CD8-positive, alpha-beta memory T cell (primary cell): ENCODE results near the gene SLC6A16. TPM values are rescaled to one million over a fixed set of nuclear protein-coding genes. Genes with fewer than 3 reads are reported as not detected.
"Not testable (repeated sequence)": the region's sequence is repeated elsewhere in the genome, so short reads cannot be mapped to it uniquely, and the experiment has no call there.

Experiments
- CTCF ChIA-PET: fragments of 350-600 bp; sonication (Branson Sonifier 250); formaldehyde crosslinking; loops from one replicate; lab custom pipeline; 2021; ENCODE audit warnings: antibody characterized with exemption; lab: Charles Lee
- POLR2A ChIA-PET: fragments of 350-600 bp; sonication (Branson Sonifier 250); formaldehyde crosslinking; loops from one replicate; lab custom pipeline; 2021; ENCODE audit warnings: antibody characterized with exemption; lab: Charles Lee
- DNase-seq, 5 donors: peaks; one replicate each; pipeline versions ENCODE4 v3.0.0 to v3.0.0-alpha.2; 2020 to 2022; ENCODE audit warnings: mixed read lengths in 1 of 5
- H3K27ac ChIP-seq: one replicate; pipeline ENCODE4 v1.7.0; 2013; ENCODE audit warnings: low read depth, mild to moderate bottlenecking, low read length, moderate library complexity
- H3K27me3 ChIP-seq: 2 replicates; pipeline ENCODE4 v1.7.0; 2013; ENCODE audit warnings: low read length, mild to moderate bottlenecking; ENCODE audit not compliant: insufficient read depth, poor library complexity, severe bottlenecking
- H3K36me3 ChIP-seq: 2 replicates; pipeline ENCODE4 v1.7.0; 2013; ENCODE audit warnings: mild to moderate bottlenecking, low read length, moderate library complexity; ENCODE audit not compliant: insufficient read depth
- H3K4me1 ChIP-seq: 2 replicates; pipeline ENCODE4 v1.7.0; 2013; ENCODE audit warnings: mild to moderate bottlenecking, low read length, moderate library complexity; ENCODE audit not compliant: insufficient read depth
- H3K4me3 ChIP-seq: 2 replicates; pipeline ENCODE4 v1.7.0; 2013; ENCODE audit warnings: mild to moderate bottlenecking, low read length
- H3K9me3 ChIP-seq: 2 replicates; pipeline ENCODE4 v1.7.0; 2013; ENCODE audit warnings: mild to moderate bottlenecking, low read length
- H3K27ac Mint-ChIP-seq, 8 donors: one replicate each; pipeline ENCODE4 v1.8.0; 2020 to 2021; ENCODE audit warnings: mixed read lengths in 8 of 8, mild to moderate bottlenecking in 6 of 8, inconsistent platforms in 3 of 8, moderate library complexity in 3 of 8
- H3K27me3 Mint-ChIP-seq, 2 donors: one replicate each; pipeline ENCODE4 v1.8.0; 2020 to 2021; ENCODE audit warnings: mixed read lengths in 2 of 2, mild to moderate bottlenecking in 1 of 2, moderate library complexity in 1 of 2
- H3K36me3 Mint-ChIP-seq, 3 donors: one replicate each; pipeline ENCODE4 v1.8.0; 2020 to 2021; ENCODE audit warnings: mixed read lengths in 3 of 3, inconsistent platforms in 1 of 3, mild to moderate bottlenecking in 1 of 3
- H3K4me1 Mint-ChIP-seq, 3 donors: one replicate each; pipeline ENCODE4 v1.8.0; 2020 to 2021; ENCODE audit warnings: mixed read lengths in 3 of 3, inconsistent platforms in 1 of 3, mild to moderate bottlenecking in 1 of 3
- H3K4me3 Mint-ChIP-seq, 7 donors: one replicate each; pipeline ENCODE4 v1.8.0; 2020 to 2021; ENCODE audit warnings: mixed read lengths in 7 of 7, mild to moderate bottlenecking in 6 of 7, moderate library complexity in 4 of 7, inconsistent platforms in 2 of 7
- H3K9me3 Mint-ChIP-seq, 5 donors: one replicate each; pipeline ENCODE4 v1.8.0; 2020 to 2022; ENCODE audit warnings: mixed read lengths in 5 of 5, mild to moderate bottlenecking in 3 of 5, moderate library complexity in 2 of 5, inconsistent platforms in 1 of 5
- polyA plus RNA-seq: library from polyadenylated mRNA; unstranded; fragments of 300-500 nt; fragmentation: Illumina TruSeq; gene quantifications from one replicate; pipeline ENCODE4 v1.2.3, GENCODE V29; 2021
- total RNA-seq, 2 experiments: library from RNA; stranded (reverse); gene quantifications; one replicate each; pipeline ENCODE4 v1.2.3, GENCODE V29; 2021

SLC6A16 gene
- total and polyA plus RNA-seq, 3 experiments from 2014 or later = 1.1 to 1.7 (median 1.2) TPM

GRCh38 chr19:49295208-49295880 lies 29.6 kb downstream of the SLC6A16 start:
- Mint-ChIP-seq H3K27ac (no peak overlapping the region), H3K27me3 (no peaks in the 10 kb centered on the region), H3K36me3 (peaks cover 0 to 2% (median 0%) of the 10 kb centered on the region in 3 donors), H3K9me3 (no peaks in the 10 kb centered on the region), H3K4me3 (no peak overlapping the region), H3K4me1 (peaks cover 1 to 2% (median 2%) of the 10 kb centered on the region in 3 donors)
- no peaks in the 10 kb centered on the region for H3K4me1 ChIP-seq
- no peak overlapping the region for H3K27ac ChIP-seq
- H3K9me3 ChIP-seq = no peaks in the 10 kb centered on the region
- H3K36me3 ChIP-seq = no peaks in the 10 kb centered on the region
- H3K4me3 ChIP-seq = no peak overlapping the region
- no peak for DNase-seq
- ChIA-PET POLR2A (no interaction called here), CTCF (interaction anchor here (1.6 kb wide), 1 partner anchor 22 kb away, joined by 3 read pairs; no protein-coding TSS in a partner anchor)
- H3K27me3 ChIP-seq = no peaks in the 10 kb centered on the region

- no peak for DNase-seq
- H3K9me3 Mint-ChIP-seq = no peaks in the 10 kb centered on the region
- Histone ChIP-seq H3K27ac (no peak overlapping the region), H3K36me3 (no peaks in the 10 kb centered on the region), H3K27me3 (no peaks in the 10 kb centered on the region), H3K9me3 (no peaks in the 10 kb centered on the region), H3K4me1 (no peaks in the 10 kb centered on the region), H3K4me3 (no peak overlapping the region)
- CTCF ChIA-PET = no interaction called here
- no peaks in the 10 kb centered on the region for H3K27me3 Mint-ChIP-seq
- H3K4me3 Mint-ChIP-seq = no peak overlapping the region
- POLR2A ChIA-PET = no interaction called here
- peaks cover 0 to 2% (median 0%) of the 10 kb centered on the region in 3 donors for H3K36me3 Mint-ChIP-seq
- no peaks in the 10 kb centered on the region for H3K4me1 Mint-ChIP-seq
- H3K27ac Mint-ChIP-seq = no peak overlapping the region
Measured at GRCh38 chr19:49294401-49294800, 30.6 kb downstream of the SLC6A16 start.

- ChIA-PET POLR2A (no interaction called here), CTCF (no interaction called here)
- Histone ChIP-seq H3K9me3 (no peaks in the 10 kb centered on the region), H3K4me1 (no peaks in the 10 kb centered on the region), H3K27me3 (no peaks in the 10 kb centered on the region), H3K36me3 (no peaks in the 10 kb centered on the region), H3K27ac (no peak overlapping the region), H3K4me3 (no peak overlapping the region)
- Mint-ChIP-seq H3K27ac (no peak overlapping the region), H3K9me3 (no peaks in the 10 kb centered on the region), H3K36me3 (peaks cover 0 to 2% (median 0%) of the 10 kb centered on the region in 3 donors), H3K27me3 (peaks cover 0 to 2% of the 10 kb centered on the region in 2 donors), H3K4me3 (no peak overlapping the region), H3K4me1 (no peaks in the 10 kb centered on the region)
- no peak for DNase-seq
Measured at GRCh38 chr19:49290517-49290916, 34.5 kb downstream of the SLC6A16 start.

GRCh38 chr19:49289286-49289685 lies 35.7 kb downstream of the SLC6A16 start:
- H3K9me3 Mint-ChIP-seq, DNase-seq, H3K27ac ChIP-seq, H3K4me1 ChIP-seq, POLR2A ChIA-PET, H3K4me3 ChIP-seq, H3K9me3 ChIP-seq, H3K27ac Mint-ChIP-seq, H3K4me1 Mint-ChIP-seq, H3K36me3 Mint-ChIP-seq, H3K36me3 ChIP-seq, H3K27me3 ChIP-seq, H3K27me3 Mint-ChIP-seq, H3K4me3 Mint-ChIP-seq: not testable (repeated sequence)
- CTCF ChIA-PET = interaction anchor here (1.2 to 1.5 kb wide), 3 partner anchors 12 to 40 kb away, joined by 3 to 4 read pairs (median 3); no protein-coding TSS in a partner anchor

- H3K4me1 ChIP-seq, H3K9me3 Mint-ChIP-seq, H3K27me3 ChIP-seq, H3K4me3 ChIP-seq, H3K27ac Mint-ChIP-seq, H3K9me3 ChIP-seq, DNase-seq, H3K36me3 ChIP-seq, H3K27ac ChIP-seq, POLR2A ChIA-PET, H3K36me3 Mint-ChIP-seq, H3K4me3 Mint-ChIP-seq, H3K4me1 Mint-ChIP-seq, H3K27me3 Mint-ChIP-seq: not testable (repeated sequence)
- CTCF ChIA-PET = interaction anchor here (1.2 to 1.5 kb wide), 3 partner anchors 13 to 41 kb away, joined by 3 to 4 read pairs (median 3); no protein-coding TSS in a partner anchor
Measured at GRCh38 chr19:49288205-49288604, 36.8 kb downstream of the SLC6A16 start.

- Histone ChIP-seq H3K27me3 (no peaks in the 10 kb centered on the region), H3K36me3 (no peaks in the 10 kb centered on the region), H3K4me1 (no peaks in the 10 kb centered on the region), H3K27ac (no peak overlapping the region), H3K4me3 (no peak overlapping the region), H3K9me3 (no peaks in the 10 kb centered on the region)
- Mint-ChIP-seq H3K4me3 (no peak overlapping the region), H3K27me3 (peaks cover 4 to 8% of the 10 kb centered on the region in 2 donors), H3K4me1 (no peaks in the 10 kb centered on the region), H3K36me3 (no peaks in the 10 kb centered on the region), H3K27ac (no peak overlapping the region), H3K9me3 (no peaks in the 10 kb centered on the region)
- no peak for DNase-seq
- CTCF ChIA-PET = no interaction called here
- POLR2A ChIA-PET = no interaction called here
Measured at GRCh38 chr19:49287141-49287770, 37.7 kb downstream of the SLC6A16 start.

- DNase-seq = no peak
- H3K27ac Mint-ChIP-seq = no peak overlapping the region
- H3K27me3 Mint-ChIP-seq = peaks cover 18 to 29% of the 10 kb centered on the region in 2 donors
- H3K4me3 Mint-ChIP-seq = no peak overlapping the region
- ChIA-PET POLR2A (no interaction called here), CTCF (no interaction called here)
- H3K27me3 ChIP-seq = no peaks in the 10 kb centered on the region
- no peaks in the 10 kb centered on the region for H3K36me3 Mint-ChIP-seq
- H3K4me1 Mint-ChIP-seq = no peaks in the 10 kb centered on the region
- no peak overlapping the region for H3K4me3 ChIP-seq
- no peaks in the 10 kb centered on the region for H3K9me3 Mint-ChIP-seq
- H3K4me1 ChIP-seq = no peaks in the 10 kb centered on the region
- H3K27ac ChIP-seq = no peak overlapping the region
- H3K36me3 ChIP-seq = no peaks in the 10 kb centered on the region
- no peaks in the 10 kb centered on the region for H3K9me3 ChIP-seq
Measured at GRCh38 chr19:49282184-49282583, 42.8 kb downstream of the SLC6A16 start.

- CTCF ChIA-PET = interaction anchor here (0.9 kb wide), 1 partner anchor 10 kb away, joined by 5 read pairs; no protein-coding TSS in a partner anchor
Measured at GRCh38 chr19:49272204-49272603, 52.8 kb downstream of the SLC6A16 start.

More at GRCh38 chr19:49272204-49272603, 52.8 kb downstream of the SLC6A16 start:
- H3K4me3 ChIP-seq = no peak overlapping the region
- H3K9me3 Mint-ChIP-seq = peaks cover 0 to 10% (median 0%) of the 10 kb centered on the region in 5 donors
- H3K27ac ChIP-seq = no peak overlapping the region
- H3K36me3 ChIP-seq = no peaks in the 10 kb centered on the region
- H3K4me1 Mint-ChIP-seq = no peaks in the 10 kb centered on the region
- H3K4me1 ChIP-seq = no peaks in the 10 kb centered on the region
- no peak for DNase-seq
- H3K9me3 ChIP-seq = no peaks in the 10 kb centered on the region
- H3K27me3 ChIP-seq = no peaks in the 10 kb centered on the region
- H3K27me3 Mint-ChIP-seq = peaks cover 8 to 24% of the 10 kb centered on the region in 2 donors
- H3K4me3 Mint-ChIP-seq = no peak overlapping the region
- H3K36me3 Mint-ChIP-seq = peaks cover 0 to 4% (median 0%) of the 10 kb centered on the region in 3 donors
- POLR2A ChIA-PET = no interaction called here
- no peak overlapping the region for H3K27ac Mint-ChIP-seq
